Activated CD4-positive, alpha-beta T cell treated with anti-CD3 and anti-CD28 coated beads for 24 hours (primary cell): ENCODE results near the gene ITSN2.

Experiments
- DNase-seq, 2 donors: peaks; one replicate each; pipeline ENCODE4 v3.0.0-alpha.2; 2020; ENCODE audit warnings: low read depth in 2 of 2

Gene ITSN2

DNA sequence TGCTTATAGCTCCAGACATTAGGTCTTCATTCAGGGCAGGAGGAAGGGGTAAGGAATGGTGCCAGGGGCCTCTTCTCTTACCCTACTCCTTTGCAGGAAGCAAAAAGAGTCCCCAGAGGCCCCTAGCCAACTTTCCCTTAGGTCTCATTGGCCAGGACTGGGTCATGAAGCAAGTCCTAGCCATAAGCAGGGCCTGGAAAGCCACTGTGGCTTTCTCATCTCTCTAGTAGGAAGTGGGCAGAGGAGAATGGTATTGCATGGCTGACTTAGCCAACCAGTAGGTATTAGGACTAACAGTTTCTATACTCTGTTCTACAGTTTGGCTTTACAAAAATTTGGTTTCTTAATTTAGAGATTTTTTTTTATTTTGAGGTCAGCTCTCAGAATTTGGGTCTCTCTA lies 180.7 kb downstream of the ITSN2 start:
- DNase-seq = no peak

DNA sequence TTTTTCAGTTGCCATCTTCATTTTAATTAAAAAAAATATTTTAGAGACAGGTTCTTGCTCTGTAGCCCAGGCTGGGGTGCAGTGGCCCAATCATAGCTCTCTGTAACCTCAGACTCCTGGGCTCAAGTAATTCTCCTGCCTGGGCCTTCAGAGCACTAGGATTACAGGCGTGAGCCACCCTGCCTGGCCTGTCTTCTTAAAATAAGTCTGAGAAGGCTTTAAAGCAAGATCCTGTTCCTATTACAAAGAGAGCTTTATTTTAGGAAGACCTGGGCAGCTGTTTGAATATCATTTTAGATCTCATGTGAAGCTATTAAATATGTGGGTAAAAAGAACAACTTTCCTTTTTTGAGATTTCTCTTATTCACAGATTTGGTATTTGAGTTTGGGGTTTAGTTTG lies 184.0 kb downstream of the ITSN2 start:
- no peak for DNase-seq

DNA sequence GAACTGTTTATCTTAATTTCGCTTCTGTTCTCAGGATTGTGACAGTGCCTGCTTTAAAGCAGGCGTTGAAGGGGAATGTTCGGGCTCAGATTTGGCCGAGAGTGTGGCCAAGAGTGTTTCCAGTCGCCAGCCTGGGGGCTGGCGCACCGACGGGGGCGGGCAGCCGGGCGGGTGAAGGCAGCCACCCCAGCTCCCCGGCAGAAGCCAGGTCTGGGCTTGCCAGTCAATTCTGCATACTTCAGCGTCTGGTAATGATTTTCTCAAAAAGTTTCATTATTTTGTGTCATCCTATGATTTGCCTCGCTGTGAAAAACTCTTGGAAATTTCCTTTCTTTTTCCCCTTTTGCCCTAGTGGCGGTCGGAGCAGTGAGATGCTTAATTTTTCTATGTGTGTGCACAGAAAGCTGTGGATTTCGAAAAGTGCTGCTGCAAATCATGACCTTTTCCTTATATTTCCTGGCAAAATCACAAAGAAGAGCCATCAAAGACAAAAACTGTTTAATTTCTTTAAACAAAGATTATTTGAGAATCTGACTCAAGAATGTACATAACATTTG lies 184.6 kb downstream of the ITSN2 start:
- no peak for DNase-seq

DNA sequence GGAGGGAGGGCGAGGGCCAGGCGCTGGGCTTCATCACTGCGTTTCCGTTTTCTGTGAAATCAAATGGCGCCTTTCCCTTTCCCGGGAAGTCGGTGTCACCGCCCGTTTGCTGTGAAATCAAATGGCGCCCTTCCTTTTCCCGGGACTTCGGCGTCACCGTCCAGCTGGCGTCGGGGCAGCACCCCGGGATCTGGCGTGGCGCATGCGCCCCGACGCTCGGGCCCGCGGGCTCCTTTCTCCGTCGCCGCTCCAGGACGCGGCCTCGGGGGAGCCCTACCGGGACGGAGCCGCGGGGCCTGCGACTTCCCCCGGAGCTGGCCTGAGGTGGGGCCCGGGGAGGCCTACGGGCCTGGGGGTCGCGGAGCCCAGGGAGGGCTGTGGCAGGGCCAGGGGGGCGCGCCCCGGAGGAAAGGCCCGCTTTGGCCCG lies 185.5 kb downstream of the ITSN2 start, which contains the start of gene FAM228A:
Gene FAM228A, plus strand, starts transcription at position 203 of the 427 bp plus-strand sequence. CDS start 428 bp downstream, outside the sequence.
- no peak for DNase-seq

DNA sequence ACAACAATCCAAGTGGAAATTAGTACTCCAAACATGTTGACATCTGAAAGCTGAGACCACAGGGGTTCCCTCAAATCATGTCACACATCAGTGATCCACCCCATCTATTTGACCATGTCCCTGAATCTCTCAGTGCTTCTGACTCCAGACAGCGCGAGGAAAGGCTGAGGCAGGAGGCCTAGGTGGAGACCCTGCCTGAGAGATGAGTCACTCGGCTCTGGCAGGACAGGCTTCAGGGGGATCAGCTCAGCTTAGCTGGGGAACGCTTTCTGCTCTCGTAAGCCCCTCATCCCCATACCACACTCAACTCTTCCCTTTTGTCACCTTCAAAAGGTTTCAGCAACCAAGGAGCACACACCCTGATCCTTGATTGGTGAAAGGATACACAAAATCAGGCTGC lies 191.3 kb downstream of the ITSN2 start:
- DNase-seq = no peak

DNA sequence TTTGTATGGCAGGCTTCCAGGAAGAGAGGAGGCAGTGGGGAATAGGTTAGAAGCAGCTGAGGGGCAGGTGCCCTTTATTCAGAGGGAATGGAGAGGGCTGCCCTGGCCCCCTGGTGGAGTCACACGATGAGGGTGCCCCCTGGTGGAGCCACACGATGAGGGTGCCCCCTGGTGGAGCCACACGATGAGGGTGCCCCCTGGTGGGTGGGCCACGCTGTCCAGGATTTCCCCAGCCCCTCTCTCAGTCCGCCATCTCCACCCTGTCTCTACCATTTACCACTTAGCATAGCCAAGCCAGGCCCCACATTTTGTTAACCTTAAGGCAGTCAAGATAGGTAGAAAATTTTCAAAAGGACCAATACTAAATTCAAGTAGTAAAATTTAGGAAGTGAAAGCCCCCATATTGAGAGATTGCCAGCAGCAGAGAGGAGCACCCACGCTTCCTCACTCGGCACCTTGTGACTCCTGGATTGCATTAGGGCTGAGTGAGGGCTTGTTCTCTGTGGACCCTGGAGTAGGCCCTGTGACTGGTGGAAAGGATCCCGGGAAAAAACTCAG lies 195.8 kb downstream of the ITSN2 start:
- peak; percentile 13 to 18 for DNase-seq

DNA sequence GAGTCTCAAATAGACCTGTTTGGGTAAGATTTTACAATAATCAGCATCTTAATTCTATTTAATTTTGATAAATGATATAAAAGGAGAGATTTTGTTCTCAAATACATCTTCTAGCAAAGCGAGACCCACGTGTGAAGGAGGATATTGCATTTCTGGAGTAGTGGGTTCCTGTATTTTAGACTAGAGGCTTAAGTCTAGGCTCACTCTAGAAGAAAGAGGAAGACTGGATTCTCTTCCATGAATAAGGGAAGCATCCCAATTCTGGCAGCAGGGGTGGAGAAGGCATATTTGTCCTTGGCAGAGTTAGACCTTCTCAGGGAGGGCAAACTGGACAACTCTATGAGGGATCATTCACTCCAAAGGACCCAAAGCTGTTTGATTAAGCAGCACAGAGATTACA lies 196.7 kb downstream of the ITSN2 start:
- no peak for DNase-seq

DNA sequence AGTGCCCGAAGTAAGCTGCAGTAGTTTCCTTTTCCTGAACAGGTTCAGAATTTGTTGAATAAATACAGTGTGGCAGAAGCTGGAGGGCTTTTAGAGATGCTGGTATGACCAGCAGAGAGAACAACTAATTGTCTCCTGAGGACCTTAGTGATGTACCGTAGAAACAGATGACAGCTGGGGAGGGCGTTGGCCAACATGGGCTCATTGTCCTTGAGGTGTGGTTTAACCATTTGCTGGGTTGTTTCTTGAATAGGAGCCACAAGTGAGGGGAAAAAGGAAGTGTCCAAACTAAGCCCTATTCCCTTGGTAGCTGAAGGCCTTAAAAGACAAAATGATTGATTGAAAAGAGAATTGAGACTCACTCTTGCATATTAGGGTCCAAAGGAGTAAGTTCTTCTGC lies 197.2 kb downstream of the ITSN2 start:
- DNase-seq = no peak

DNA sequence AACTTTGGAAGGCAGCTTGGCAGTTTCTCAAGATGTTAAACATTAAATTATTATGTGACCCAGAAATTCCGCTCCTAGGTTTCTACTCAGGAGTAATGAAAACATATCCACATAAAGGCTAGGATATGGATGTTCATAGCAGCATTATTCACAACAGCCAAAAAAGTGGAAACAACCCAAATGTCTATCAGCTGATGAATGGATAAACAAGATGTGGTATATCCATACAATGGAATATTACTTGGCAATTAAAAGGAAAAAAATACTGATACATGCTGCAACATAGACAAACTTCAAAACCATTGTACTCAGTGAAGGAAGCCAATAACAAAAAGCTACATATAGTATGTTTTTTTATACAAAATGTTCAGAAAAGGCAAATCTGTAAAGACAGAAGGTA lies 197.8 kb downstream of the ITSN2 start:
- DNase-seq = no peak

DNA sequence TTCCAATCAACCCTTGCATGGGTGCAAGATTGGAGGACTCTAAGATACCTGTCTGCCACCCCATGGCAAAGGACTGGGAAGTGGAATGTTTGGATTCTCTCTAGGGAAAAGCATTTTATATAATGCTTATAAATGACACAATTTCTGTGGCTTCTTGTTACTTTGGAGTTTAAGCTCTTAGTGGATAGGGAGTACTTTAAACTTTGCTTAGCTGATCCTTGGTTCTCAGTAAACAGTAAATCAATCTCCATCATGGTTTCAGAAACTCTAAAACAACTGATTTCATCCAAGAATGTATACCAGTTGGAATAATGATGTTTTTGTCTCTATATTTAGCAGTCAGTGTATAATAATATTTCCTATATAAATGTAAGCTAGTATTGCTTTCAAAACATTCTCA lies 199.6 kb downstream of the ITSN2 start:
- DNase-seq = no peak

DNA sequence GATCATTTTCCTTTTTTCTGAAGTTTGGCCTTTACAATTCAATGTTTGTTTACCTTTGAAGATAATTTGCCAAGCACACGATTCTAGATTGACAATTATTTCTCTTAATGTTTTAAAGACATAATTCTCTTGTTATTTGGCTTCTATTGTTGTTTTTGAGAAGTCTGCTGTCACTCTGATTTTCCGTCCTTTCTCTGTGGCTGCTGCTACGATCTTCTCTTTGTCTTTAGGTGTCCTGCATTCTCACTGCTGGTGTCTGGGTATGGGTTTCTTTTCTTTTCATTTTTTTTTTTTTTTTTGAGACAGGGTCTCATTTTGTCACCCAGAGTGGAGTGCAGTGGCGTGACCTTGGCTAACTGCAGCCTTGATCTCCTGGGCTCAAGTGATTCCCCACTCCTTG lies 200.6 kb downstream of the ITSN2 start:
- no peak for DNase-seq

DNA sequence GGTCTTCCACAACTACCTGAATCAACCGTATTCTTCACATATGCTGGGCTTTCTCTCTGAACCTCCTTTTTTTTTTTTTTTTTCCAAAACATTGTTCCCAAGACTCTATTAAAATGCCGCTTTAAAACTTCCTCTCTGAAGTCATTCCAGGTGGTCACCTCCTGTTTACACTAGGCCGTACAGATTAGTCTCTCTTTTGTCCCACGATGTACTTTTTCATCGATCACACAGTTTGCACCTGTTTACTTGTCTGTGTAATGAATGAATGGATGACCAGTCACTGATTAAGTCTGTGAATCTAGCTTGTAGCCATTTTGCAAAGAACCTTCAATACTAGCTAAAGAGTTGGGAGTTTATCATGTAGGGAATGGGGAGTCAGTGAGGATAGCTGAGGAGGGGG lies 202.2 kb downstream of the ITSN2 start:
- DNase-seq = no peak

DNA sequence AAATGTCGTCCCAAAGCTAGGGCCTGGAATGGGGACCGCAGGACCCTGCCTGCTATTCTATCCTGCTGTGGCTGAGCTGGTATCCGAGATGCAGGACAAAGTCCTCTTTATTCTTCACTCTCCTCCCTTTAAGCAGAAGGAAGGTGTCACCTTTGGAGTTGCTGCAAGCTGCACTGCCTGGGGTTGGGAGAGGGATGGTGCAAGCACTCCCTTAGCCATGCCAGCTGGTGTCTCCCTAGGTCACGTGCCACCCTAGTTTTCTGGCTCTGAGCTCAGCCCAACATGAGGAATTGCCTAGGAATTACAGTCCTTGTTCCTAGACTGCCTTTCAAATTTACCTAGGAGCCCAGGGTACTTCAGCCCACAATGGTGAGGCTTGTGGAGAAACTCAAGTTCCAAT lies 206.9 kb downstream of the ITSN2 start:
- no peak for DNase-seq
